ENCODE results near the gene LRRC23.

- TF ChIP-seq ARNT (IDR thresholded peaks at IDR 0.05) (no peak), SP1 (IDR thresholded peaks at IDR 0.05) (no peak), FOXA1 (IDR thresholded peaks at IDR 0.05) (no peak), SUZ12 (IDR thresholded peaks at IDR 0.05) (no peak), TARDBP (IDR thresholded peaks at IDR 0.05) (no peak), L3MBTL2 (conservative IDR thresholded peaks at IDR 0.05) (no peak)
Observed at GRCh38 chr12:6936636-6937480, 32.2 kb downstream of the LRRC23 start.
